Measurements from ENCODE around the gene RANBP17. TPM values are rescaled to one million over a fixed set of nuclear protein-coding genes. Genes with fewer than 3 reads are reported as not detected.
"Not testable (repeated sequence)": the region's sequence is repeated elsewhere in the genome, so short reads cannot be mapped to it uniquely, and the experiment has no call there.

Gene RANBP17
- total RNA-seq, 1 experiment from 2014 or later, result 28.9 TPM

DNA sequence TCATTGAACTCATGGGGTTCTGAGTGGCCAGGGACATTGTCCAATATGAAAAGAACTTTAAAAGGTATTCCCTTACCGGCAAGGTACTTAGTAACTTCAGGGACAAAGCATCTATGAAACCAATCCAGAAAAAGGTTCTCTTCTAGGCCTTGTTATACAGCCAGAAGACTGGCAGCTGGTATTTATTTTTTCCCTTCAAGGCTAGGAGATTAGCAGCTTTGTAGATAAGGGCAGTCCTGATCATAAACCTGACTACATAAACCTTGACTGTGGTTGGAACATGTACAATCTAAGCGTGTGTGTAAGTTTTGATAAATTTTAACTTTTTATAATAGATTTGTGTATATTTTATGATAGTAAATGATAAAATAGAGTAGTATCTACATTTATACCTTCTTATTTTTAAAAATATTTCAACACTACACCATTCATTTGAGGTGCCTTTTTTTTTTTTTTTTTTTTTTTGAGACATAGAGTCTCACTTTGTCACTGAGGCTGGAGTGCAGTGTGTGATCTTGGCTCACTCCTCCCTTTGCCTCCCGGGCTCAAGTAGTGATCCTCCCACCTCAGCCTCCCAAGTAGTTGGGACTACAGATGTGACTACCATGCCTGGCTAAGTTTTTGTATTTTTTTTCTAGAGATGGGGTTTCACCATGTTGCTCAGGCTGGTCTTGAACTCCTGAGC lies 24.5 kb downstream of the RANBP17 start:
- H3K27me3 ChIP-seq, result no peaks in the 10 kb centered on the region
- H3K4me3 ChIP-seq, result no peak overlapping the region
- no peak for DNase-seq
- H3K27ac ChIP-seq, result no peak overlapping the region
- no peaks in the 10 kb centered on the region for H3K9me3 ChIP-seq (replicated peaks)
- H3K36me3 ChIP-seq, result peaks cover 14% of the 10 kb centered on the region
- no peaks in the 10 kb centered on the region for H3K4me1 ChIP-seq

DNA sequence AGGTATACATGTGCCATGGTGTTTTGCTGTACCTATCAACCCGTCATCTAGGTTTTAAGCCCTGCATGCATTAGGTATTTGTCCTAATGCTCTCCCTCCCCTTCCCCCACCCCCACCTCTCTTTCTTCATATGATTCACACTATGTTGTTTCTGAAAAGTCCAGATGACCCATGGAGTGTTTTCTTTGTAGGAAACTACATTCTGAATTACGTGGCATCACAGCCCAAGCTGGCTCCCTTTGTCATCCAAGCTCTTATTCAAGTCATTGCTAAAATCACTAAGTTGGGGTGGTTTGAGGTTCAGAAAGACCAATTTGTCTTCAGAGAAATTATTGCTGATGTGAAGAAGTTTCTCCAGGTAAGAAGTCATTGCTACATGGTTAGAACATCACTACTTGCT lies 30.4 kb downstream of the RANBP17 start:
- no peak overlapping the region for H3K27ac ChIP-seq
- DNase-seq, result no peak
- peaks cover 20% of the 10 kb centered on the region for H3K36me3 ChIP-seq
- no peaks in the 10 kb centered on the region for H3K9me3 ChIP-seq (replicated peaks)
- H3K4me3 ChIP-seq, result no peak overlapping the region
- no peaks in the 10 kb centered on the region for H3K27me3 ChIP-seq
- no peaks in the 10 kb centered on the region for H3K4me1 ChIP-seq

DNA sequence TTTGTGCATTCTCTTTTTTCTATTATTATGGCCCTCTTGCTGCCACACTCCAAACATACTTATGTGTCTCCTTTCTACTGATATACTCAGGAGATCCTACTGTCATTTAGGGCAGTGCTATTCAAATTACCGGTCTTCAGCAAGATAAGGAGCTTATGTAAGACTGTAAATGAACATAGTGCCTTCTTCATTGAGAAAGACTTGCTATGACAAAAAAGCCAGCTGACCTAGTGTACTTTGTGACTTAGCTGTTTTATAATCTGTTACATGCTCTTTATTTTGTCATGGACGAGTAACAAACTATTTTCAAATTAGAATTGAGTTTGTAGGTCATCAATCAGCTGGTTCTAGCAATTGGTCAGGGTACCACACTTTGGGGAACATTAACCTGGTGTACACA lies 32.8 kb downstream of the RANBP17 start:
- H3K36me3 ChIP-seq, result peaks cover 16% of the 10 kb centered on the region
- H3K9me3 ChIP-seq (replicated peaks), result no peaks in the 10 kb centered on the region; the same call in 1 of the 2 replicates

DNA sequence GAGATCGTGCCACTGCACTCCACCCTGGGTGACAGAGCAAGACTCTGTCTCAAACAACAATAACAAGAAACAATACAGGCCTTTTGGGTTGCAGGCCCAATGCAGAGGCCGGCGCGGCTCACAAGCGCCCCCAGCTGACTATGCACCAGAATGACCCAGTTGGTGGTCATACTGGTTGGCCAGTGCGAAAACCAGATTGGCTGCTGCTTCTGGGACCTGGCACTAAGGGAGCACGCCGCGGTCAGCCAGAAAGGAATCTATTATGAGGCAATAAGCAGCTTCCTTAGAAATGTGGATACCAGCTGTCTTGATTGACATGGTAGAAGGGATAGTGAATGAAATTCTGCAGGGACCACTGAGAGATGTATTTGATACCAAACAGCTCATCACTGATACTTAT lies 35.0 kb downstream of the RANBP17 start:
- DNase-seq, result peak; percentile 3
- Histone ChIP-seq H3K36me3 (peaks cover 18% of the 10 kb centered on the region), H3K4me1 (no peaks in the 10 kb centered on the region), H3K9me3 (replicated peaks) (peaks cover 4% of the 10 kb centered on the region; the same call in 1 of the 2 replicates), H3K4me3 (no peak overlapping the region), H3K27ac (no peak overlapping the region), H3K27me3 (no peaks in the 10 kb centered on the region)

More for the DNA sequence above, 32.8 kb downstream of the RANBP17 start:
- Histone ChIP-seq H3K27me3 (no peaks in the 10 kb centered on the region), H3K27ac (no peak overlapping the region), H3K4me3 (no peak overlapping the region), H3K4me1 (no peaks in the 10 kb centered on the region)
- DNase-seq, result no peak

DNA sequence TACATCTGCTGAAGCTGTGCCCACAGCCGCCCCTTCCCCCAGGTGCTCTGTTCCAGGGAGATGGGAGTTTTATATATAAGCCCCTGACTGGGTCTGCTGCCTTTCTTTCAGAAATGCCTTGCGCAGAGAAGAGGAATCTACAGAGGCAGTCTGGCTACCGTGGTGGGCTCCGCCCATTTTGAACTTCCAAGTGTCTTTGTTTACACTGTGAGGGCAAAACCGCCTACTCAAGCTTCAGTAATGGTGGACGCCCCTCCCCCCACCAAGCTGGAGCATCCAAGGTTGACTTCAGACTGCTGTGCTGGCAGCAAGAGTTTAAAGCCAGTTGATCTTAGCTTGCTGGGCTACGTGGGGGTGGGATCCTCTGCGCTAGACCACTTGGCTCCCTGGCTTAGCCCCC lies 41.3 kb downstream of the RANBP17 start:
- DNase-seq, result no peak
- no peaks in the 10 kb centered on the region for H3K27me3 ChIP-seq
- H3K36me3 ChIP-seq, result peaks cover 9% of the 10 kb centered on the region; the same call in 1 of the 2 replicates
- no peak overlapping the region for H3K4me3 ChIP-seq
- H3K9me3 ChIP-seq (replicated peaks), result peaks cover 4% of the 10 kb centered on the region; the same call in 1 of the 2 replicates
- H3K4me1 ChIP-seq, result no peaks in the 10 kb centered on the region
- H3K27ac ChIP-seq, result no peak overlapping the region

DNA sequence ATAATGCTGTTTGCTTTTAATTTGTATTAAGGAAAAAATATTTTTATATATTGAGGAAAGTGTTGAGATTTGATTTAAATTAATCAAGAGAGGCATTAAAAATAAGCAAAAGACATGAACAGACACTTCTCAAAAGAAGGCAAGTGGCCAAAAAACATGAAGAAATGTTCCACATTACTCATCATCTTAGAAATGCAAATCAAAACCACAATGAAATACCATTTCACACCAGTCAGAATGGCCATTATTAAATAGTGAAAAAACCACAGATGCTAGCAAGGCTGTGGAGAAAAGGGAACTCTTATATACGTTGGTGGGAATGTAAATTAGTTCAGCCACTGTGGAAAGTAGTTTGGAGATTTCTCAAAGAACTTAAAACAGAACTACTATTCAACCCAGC lies 45.9 kb downstream of the RANBP17 start:
- Histone ChIP-seq H3K27ac (no peak overlapping the region), H3K27me3 (no peaks in the 10 kb centered on the region), H3K9me3 (replicated peaks) (no peaks in the 10 kb centered on the region), H3K36me3 (peaks cover 18% of the 10 kb centered on the region), H3K4me3 (no peak overlapping the region), H3K4me1 (no peaks in the 10 kb centered on the region)
- peak in 1 of 2 experiments; percentile 3 for DNase-seq

DNA sequence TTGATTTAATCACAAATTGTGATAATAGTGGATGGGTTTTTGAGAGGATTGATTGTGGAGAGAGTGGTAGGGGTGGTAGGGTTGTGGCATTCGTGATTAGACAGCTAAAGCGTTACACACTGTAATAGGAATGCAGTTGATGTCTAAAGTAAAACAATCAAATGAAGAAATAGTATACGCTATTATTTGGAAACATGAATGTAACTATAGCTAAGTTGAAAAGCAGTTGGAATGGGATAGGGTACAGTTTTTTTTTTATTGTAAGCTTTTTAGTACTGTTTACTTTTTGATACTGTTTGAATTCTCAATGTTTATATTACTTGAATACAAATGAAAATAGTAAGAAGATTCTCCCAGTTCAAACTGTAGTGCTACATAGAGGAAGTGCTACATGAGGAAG lies 51.8 kb downstream of the RANBP17 start:
- no peaks in the 10 kb centered on the region for H3K27me3 ChIP-seq
- no peak overlapping the region for H3K4me3 ChIP-seq
- H3K4me1 ChIP-seq, result no peaks in the 10 kb centered on the region

DNA sequence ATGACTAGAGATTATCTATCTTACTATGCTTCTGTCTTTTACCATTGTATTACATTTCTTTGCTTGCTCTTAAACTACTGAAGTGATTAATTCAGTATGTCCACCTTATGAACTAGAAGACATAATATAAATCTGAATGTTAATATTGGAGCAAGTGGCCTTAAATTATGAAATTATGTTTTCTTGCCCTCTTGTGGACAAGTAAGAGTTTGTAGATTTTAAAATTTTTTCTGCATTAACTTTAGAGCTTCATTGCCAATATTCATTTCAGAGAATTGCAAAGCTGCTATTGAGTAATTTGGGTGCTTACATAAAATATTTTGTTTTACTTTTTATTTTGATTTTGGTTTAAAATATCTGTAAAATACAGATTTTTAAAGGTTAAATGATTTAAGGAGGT lies 55.3 kb downstream of the RANBP17 start:
- no peak overlapping the region for H3K4me3 ChIP-seq
- no peaks in the 10 kb centered on the region for H3K4me1 ChIP-seq
- DNase-seq, result no peak
- no peaks in the 10 kb centered on the region for H3K27me3 ChIP-seq
- H3K27ac ChIP-seq, result no peak overlapping the region
- peaks cover 7% of the 10 kb centered on the region; the same call in 1 of the 2 replicates for H3K36me3 ChIP-seq
- no peaks in the 10 kb centered on the region for H3K9me3 ChIP-seq (replicated peaks)

More for the DNA sequence above, 51.8 kb downstream of the RANBP17 start:
- DNase-seq, result no peak
- Histone ChIP-seq H3K9me3 (replicated peaks) (no peaks in the 10 kb centered on the region), H3K27ac (no peak overlapping the region), H3K36me3 (peaks cover 14% of the 10 kb centered on the region)

DNA sequence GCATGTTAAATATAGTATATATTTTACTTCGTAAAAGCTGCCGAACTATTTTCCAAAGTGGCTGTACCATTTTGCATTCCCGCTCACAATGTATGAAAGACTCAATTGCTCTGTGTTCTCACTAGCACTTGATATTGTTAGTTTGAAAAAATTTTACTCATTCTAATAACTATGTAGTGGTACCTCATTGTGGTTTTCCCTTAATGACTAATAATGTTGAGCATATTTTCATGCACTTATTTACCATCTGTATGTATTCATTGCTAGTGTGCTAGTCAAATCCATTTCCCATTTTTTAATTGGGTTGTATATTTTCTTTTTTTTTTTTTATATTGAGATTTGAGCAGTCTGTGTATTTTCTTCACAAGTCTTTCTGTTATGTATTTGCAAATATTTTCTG lies 58.4 kb downstream of the RANBP17 start:
- Histone ChIP-seq H3K27ac (no peak overlapping the region), H3K27me3 (no peaks in the 10 kb centered on the region), H3K36me3 (peaks cover 11% of the 10 kb centered on the region), H3K9me3 (replicated peaks) (no peaks in the 10 kb centered on the region), H3K4me1 (no peaks in the 10 kb centered on the region), H3K4me3 (no peak overlapping the region)
- DNase-seq, result no peak

DNA sequence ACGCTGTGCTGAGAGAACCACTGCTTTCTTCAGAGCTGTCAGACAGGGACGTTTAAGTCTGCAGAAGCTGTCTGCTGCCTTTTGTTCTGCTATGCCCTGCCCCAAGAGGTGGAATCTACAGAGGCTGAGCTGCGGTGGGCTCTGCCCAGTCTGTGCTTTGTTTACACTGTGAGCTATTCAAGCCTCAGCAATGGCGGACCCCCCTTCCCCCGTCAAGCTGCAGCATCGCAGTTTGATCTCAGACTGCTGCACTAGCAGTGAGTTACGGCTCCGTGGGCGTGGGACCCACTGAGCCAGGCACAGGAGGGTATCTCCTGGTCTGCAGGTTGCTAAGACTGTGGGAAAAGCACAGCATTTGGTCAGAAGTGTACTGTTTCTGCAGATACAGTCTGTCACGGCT lies 60.5 kb downstream of the RANBP17 start:
- peaks cover 11% of the 10 kb centered on the region for H3K36me3 ChIP-seq
- H3K4me3 ChIP-seq; H3K27me3 ChIP-seq; H3K4me1 ChIP-seq; DNase-seq; H3K27ac ChIP-seq; H3K9me3 ChIP-seq (replicated peaks): not testable (repeated sequence)

DNA sequence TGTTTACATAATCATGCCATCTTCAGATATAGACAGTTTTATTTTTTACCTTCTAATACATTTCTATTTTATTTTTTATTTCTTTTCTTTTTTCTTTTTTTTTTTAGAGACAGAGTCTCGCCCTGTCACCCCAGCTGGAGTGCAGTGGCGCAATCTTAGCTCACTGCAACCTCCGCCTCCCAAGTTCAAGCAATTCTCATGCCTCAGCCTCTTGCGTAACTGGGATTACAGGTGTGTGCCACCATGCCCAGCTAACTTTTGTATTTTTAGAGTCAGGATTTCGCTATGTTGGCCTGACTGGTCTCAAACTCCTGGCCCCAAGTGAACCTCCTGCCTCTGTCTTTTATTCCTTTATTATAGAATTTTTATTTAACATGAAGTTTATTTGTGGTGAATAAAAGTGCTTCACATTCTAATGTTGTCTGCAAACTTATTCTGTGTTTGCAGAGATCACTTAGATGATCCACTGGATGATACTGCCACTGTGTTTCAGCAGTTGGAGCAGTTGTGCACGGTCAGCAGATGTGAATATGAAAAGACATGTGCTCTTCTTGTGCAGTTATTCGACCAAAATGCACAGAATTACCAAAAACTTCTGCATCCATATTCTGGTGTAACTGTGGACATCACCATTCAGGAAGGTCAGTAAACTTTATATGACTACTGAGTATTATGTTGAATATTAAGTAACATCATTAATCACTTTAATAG lies 62.2 kb downstream of the RANBP17 start:
- Histone ChIP-seq H3K4me1 (no peaks in the 10 kb centered on the region), H3K9me3 (replicated peaks) (no peaks in the 10 kb centered on the region), H3K27me3 (no peaks in the 10 kb centered on the region), H3K36me3 (peaks cover 10% of the 10 kb centered on the region), H3K4me3 (no peak overlapping the region), H3K27ac (no peak overlapping the region)
- no peak for DNase-seq

DNA sequence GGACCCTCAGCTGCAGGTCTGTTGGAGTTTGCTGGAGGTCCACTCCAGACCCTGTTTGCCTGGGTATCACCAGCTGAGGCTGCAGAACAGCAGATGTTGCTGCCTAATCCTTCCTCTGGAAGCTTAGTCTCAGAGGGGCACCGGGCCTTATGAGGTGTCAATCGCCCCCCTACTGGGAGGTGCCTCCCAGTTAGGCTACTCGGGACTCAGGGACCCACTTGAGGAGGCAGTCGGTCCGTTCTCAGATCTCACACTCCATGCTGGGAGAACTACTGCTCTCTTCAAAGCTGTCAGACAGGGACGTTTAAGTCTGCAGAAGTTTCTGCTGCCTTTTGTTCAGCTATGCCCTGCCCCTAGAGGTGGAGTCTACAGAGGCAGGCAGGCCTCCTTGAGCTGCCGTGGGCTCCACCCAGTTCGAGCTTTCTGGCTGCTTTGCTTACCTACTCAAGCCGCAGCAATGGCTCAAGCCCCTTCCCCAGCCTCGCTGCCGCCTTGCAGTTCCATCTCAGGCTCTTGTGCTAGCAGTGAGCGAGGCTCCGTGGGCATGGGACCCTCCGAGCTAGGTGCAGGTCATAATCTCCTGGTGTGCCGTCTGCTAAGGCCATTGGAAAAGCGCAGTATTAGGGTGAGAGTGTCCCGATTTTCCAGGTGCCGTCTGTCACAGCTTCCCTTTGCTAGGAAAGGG lies 73.9 kb downstream of the RANBP17 start:
- not testable (repeated sequence) for H3K9me3 ChIP-seq (replicated peaks)

DNA sequence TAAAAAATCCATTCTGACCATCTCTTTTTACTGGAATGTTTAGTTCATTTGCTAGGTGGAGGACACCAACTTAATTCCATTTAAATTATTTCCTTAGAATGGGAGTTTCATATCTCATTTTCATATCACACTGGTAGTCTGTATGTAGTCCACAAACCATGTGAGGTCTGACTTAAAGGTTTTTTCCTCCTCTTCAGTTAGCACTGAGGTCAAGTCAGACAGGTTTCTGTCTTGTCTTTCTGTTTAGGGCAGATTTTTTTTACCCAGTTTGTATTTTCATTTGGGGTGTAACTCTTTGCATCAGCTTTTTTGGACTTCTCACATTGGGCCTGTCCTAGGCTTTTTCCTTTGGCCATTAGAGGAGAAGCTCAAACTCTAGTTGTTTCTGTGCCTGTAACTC lies 75.3 kb downstream of the RANBP17 start:
- Histone ChIP-seq H3K27ac (no peak overlapping the region), H3K36me3 (peaks cover 21% of the 10 kb centered on the region), H3K4me1 (no peaks in the 10 kb centered on the region), H3K9me3 (replicated peaks) (no peaks in the 10 kb centered on the region; the same call in 1 of the 2 replicates), H3K27me3 (no peaks in the 10 kb centered on the region), H3K4me3 (no peak overlapping the region)
- DNase-seq, result no peak

More for the DNA sequence above, 73.9 kb downstream of the RANBP17 start:
- H3K4me1 ChIP-seq, DNase-seq, H3K4me3 ChIP-seq, H3K27me3 ChIP-seq, H3K27ac ChIP-seq: not testable (repeated sequence)
- H3K36me3 ChIP-seq, result peaks cover 17% of the 10 kb centered on the region

DNA sequence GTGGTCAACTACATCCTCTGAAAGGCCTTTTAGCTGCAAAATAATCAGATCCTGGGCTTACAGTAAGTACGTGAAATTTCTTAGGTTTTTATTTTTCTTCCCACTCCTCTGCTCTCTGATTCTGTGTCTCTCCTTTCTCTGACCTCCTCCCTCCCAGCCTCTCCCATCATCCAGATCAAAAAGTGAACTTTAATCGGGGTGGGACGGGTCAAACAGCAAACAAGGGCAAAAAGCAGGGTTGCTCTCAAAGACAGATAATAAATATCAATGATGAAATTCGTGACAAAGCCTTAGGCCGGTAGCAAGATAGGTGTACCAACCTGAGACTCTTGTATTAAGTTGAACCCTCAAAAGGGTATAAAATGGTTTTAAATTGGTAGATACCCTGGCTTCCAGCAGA lies 76.1 kb downstream of the RANBP17 start:
- H3K27me3 ChIP-seq, result no peaks in the 10 kb centered on the region
- H3K9me3 ChIP-seq (replicated peaks), result no peaks in the 10 kb centered on the region; the same call in 1 of the 2 replicates
- H3K36me3 ChIP-seq, result peaks cover 21% of the 10 kb centered on the region
- H3K4me3 ChIP-seq, result no peak overlapping the region
- no peak overlapping the region for H3K27ac ChIP-seq
- H3K4me1 ChIP-seq, result no peaks in the 10 kb centered on the region
- no peak for DNase-seq

DNA sequence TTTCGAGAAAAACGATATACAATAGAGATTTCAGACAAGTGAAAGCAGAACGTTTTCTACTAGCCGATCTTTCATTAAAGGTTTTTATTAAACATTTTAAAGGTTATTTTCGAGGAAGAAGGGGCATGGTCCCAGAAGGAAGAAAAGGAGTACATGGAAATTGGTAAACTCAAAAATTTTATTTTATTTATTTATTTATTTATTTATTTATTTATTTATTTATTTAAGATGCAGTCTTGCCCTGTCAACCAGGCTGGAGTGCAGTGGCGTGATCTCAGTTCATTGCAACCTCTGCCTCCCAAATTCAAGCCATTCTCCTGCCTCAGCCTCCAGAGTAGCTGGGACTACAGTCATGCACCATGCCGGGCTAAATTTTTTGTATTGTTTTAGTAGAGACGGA lies 77.4 kb downstream of the RANBP17 start:
- H3K4me1 ChIP-seq, result no peaks in the 10 kb centered on the region

More for the DNA sequence above, 77.4 kb downstream of the RANBP17 start:
- Histone ChIP-seq H3K27me3 (no peaks in the 10 kb centered on the region), H3K4me3 (no peak overlapping the region), H3K9me3 (replicated peaks) (no peaks in the 10 kb centered on the region; the same call in 1 of the 2 replicates), H3K36me3 (peaks cover 21% of the 10 kb centered on the region), H3K27ac (no peak overlapping the region)
- DNase-seq, result no peak

Data from SJCRH30 (cell line).